ENCODE measurements around the gene AURKAIP1. TPM values are rescaled to one million over a fixed set of nuclear protein-coding genes. Genes with fewer than 3 reads are reported as not detected.

Gene AURKAIP1
- total and polyA plus RNA-seq, 9 of the 15 experiments (the other 6 are each of a cell fraction or from before 2014, with no cell fraction given): 7.8 to 478 (median 92.0) TPM

- TF ChIP-seq USF2 (CRISPR knock-in tag; IDR thresholded peaks at IDR 0.05) (no peak), MCM2 (IDR thresholded peaks at IDR 0.05; ENCODE audit: low read depth) (no peak), SRSF3 (IDR thresholded peaks at IDR 0.05; ENCODE audit: insufficient read depth, low read length) (peak; percentile 70; the same call in 1 of the 2 replicates), SIN3A (IDR thresholded peaks at IDR 0.05; ENCODE audit: borderline replicate concordance in 2 of 2, control insufficient read depth in 1 of 2, low read depth in 2 of 2, low read length in 2 of 2) (peak in 1 of 2 experiments; percentile 79; a peak in 1 of 4 replicates)
Observed at GRCh38 chr1:1374589-1374928, 448 bp downstream of the AURKAIP1 start (continued).

- Histone ChIP-seq H3K4me1 (replicated peaks in 1 of 2; ENCODE audit: control insufficient read depth in 2 of 2, insufficient read depth in 2 of 2, low read length in 2 of 2) (peaks cover 16 to 59% of the 10 kb centered on the region in 2 experiments), H2AFZ (ENCODE audit: low read depth, low read length) (no peak overlapping the region), H3K36me3 (ENCODE audit: control insufficient read depth, insufficient read depth, low read length) (peaks cover 26% of the 10 kb centered on the region), H4K20me1 (replicated peaks; ENCODE audit: control insufficient read depth, insufficient read depth, low read length) (peaks cover 7% of the 10 kb centered on the region; the same call in 1 of the 2 replicates), H3K27ac (ENCODE audit: extremely low read depth, low read depth, low read length) (peak overlapping the region; percentile 97), H3K4me3 (peak overlapping the region; percentile 100), H3K9me1 (ENCODE audit: control insufficient read depth, insufficient read depth, low read length) (peaks cover 6% of the 10 kb centered on the region), H3K27me3 (ENCODE audit: control insufficient read depth in 2 of 2, insufficient read depth in 2 of 2, low read length in 2 of 2) (no peaks in the 10 kb centered on the region), H3K4me2 (ENCODE audit: insufficient read depth, low read length) (peak overlapping the region; percentile 89), H3K9me3 (replicated peaks; ENCODE audit: control insufficient read depth, insufficient read depth, low read depth, low read length) (no peaks in the 10 kb centered on the region), H3K9ac (ENCODE audit: insufficient read depth in 1 of 2, low read depth in 2 of 2, low read length in 2 of 2) (peak overlapping the region; percentile 99), H3K79me2 (ENCODE audit: control insufficient read depth, insufficient read depth, low read length) (peaks cover 31% of the 10 kb centered on the region)
- WGBS (ENCODE audit: insufficient coverage, low coverage, missing lambda C conversion rate): 38% methylated on average over 49 of the region's 52 CpGs
- intact Hi-C loops (cut with micrococcal nuclease) (loop anchor here (2.0 to 10.0 kb wide), 2 partner anchors 23 to 131 kb away; no protein-coding TSS in a partner anchor), in situ Hi-C loops (cut with MboI) (no loop called here)
- peak in 1 of 4 experiments; percentile 54 for DNase-seq (ENCODE audit: extremely low read depth in 1 of 4, low spot score in 3 of 4)
- TSS peak; percentile 75 for BruUV-seq (replicated peaks)
- no peak for ATAC-seq
- ChIA-PET POLR2A (interaction anchor here (0.6 to 4.2 kb wide), 9 partner anchors 13 to 865 kb away, joined by 3 to 54 read pairs (median 5); partner anchors contain the start of gene CCNL2), CTCF (ENCODE audit: low intra/inter-chr PET ratio) (interaction anchor here (1.5 kb wide), 1 partner anchor 25 kb away, joined by 5 read pairs; the partner anchor contains the start of gene DVL1)
- FAIRE-seq: no peak
- 0 out of 2 replicates have a peak, but pooled peaks have one; percentile 8 for TF ChIP-seq THAP12 (CRISPR knock-in tag; IDR thresholded peaks at IDR 0.05)
- TF ChIP-seq MLX (CRISPR knock-in tag; conservative IDR thresholded peaks at IDR 0.05): 0 out of 4 replicates have a peak, but pooled peaks of 1 of the 2 experiments have one; percentile 37
- no peak for TF ChIP-seq GABPB2 (CRISPR knock-in tag; conservative IDR thresholded peaks at IDR 0.05)
- TF ChIP-seq ATF2 (CRISPR knock-in tag; IDR thresholded peaks at IDR 0.05): 0 out of 2 replicates have a peak, but pooled peaks have one; percentile 11
- no peak for TF ChIP-seq ZNF263 (CRISPR knock-in tag; IDR thresholded peaks at IDR 0.05; ENCODE audit: borderline replicate concordance)
- TF ChIP-seq ZNF282 (CRISPR knock-in tag; IDR thresholded peaks at IDR 0.05): 0 out of 2 replicates have a peak, but pooled peaks have one; percentile 48
- peak; percentile 8 for TF ChIP-seq PCBP1 (IDR thresholded peaks at IDR 0.05; ENCODE audit: low read depth, low read length, poor library complexity, severe bottlenecking)
Observed at GRCh38 chr1:1373815-1374588, 1.0 kb downstream of the AURKAIP1 start.

All from K562 (cell line).